GM12873 (cell line): ENCODE data around the gene TM9SF4.

Experiments used
- CTCF ChIP-seq: IDR thresholded peaks from 2 replicates; pipeline ENCODE4 v1.5.1; 2012; ENCODE audit warnings: low read depth, mild to moderate bottlenecking, moderate library complexity, low read length, control low read depth; ENCODE audit not compliant: insufficient read depth; ENCODE audit errors: missing control alignments

The TM9SF4 gene

GRCh38 chr20:32070282-32070681, 39.2 kb upstream of the TM9SF4 start:
- no peak for TF ChIP-seq CTCF

GRCh38 chr20:32070690-32071213, 38.8 kb upstream of the TM9SF4 start:
- TF ChIP-seq CTCF: no peak

GRCh38 chr20:32071395-32072167, 37.9 kb upstream of the TM9SF4 start:
- no peak for TF ChIP-seq CTCF

- TF ChIP-seq CTCF: no peak
Measured at GRCh38 chr20:32072168-32072750, 37.3 kb upstream of the TM9SF4 start.

- TF ChIP-seq CTCF: no peak
Measured at GRCh38 chr20:32075534-32075933, 34.0 kb upstream of the TM9SF4 start.

GRCh38 chr20:32077190-32077589, 32.3 kb upstream of the TM9SF4 start:
- no peak for TF ChIP-seq CTCF

- no peak for TF ChIP-seq CTCF
Measured at GRCh38 chr20:32078322-32078721, 31.2 kb upstream of the TM9SF4 start.
